Activated B cell treated with CpG ODN at 0.5 μM for 24 hours (primary cell): ENCODE measurements around the gene VARS1. TPM values are rescaled to one million over a fixed set of nuclear protein-coding genes. Genes with fewer than 3 reads are reported as not detected.
A peak's percentile ranks its signal among the peaks of the same experiment; 100 is the strongest.
"Not testable (repeated sequence)": the region's sequence is repeated elsewhere in the genome, so short reads cannot be mapped to it uniquely, and the experiment has no call there.

ENCODE experiments used
- ATAC-seq: fragments of 200-7000 bp; cut with Tn5 transposase; one replicate; pipeline ENCODE4 v1.10.0; 2021; ENCODE audit warnings: low read depth, mild to moderate bottlenecking, moderate library complexity
- CTCF ChIA-PET: fragments of 350-600 bp; sonication (Branson Sonifier 250); formaldehyde crosslinking; loops from one replicate; lab custom pipeline; 2021; ENCODE audit warnings: antibody characterized with exemption; lab: Charles Lee
- POLR2A ChIA-PET: fragments of 350-600 bp; sonication (Branson Sonifier 250); formaldehyde crosslinking; loops from one replicate; lab custom pipeline; 2021; ENCODE audit warnings: antibody characterized with exemption; lab: Charles Lee
- DNase-seq: peaks from one replicate; pipeline ENCODE4 v3.0.0; 2022
- H3K27ac Mint-ChIP-seq: one replicate; pipeline ENCODE4 v1.8.0; 2020; ENCODE audit warnings: mixed read lengths
- H3K27me3 Mint-ChIP-seq: one replicate; pipeline ENCODE4 v1.8.0; 2021; ENCODE audit warnings: mixed read lengths
- H3K36me3 Mint-ChIP-seq: one replicate; pipeline ENCODE4 v1.8.0; 2021; ENCODE audit warnings: low read depth, mixed read lengths
- H3K4me1 Mint-ChIP-seq: one replicate; pipeline ENCODE4 v1.8.0; 2021; ENCODE audit warnings: mixed read lengths
- H3K4me3 Mint-ChIP-seq: one replicate; pipeline ENCODE4 v1.8.0; 2020; ENCODE audit warnings: mild to moderate bottlenecking, mixed read lengths
- H3K9me3 Mint-ChIP-seq: one replicate; pipeline ENCODE4 v1.8.0; 2020; ENCODE audit warnings: mixed read lengths
- CTCF ChIP-seq: fragments of 200-600 bp; IDR thresholded peaks from one replicate; pipeline ENCODE4 v1.8.0; 2022; ENCODE audit warnings: antibody characterized with exemption, mild to moderate bottlenecking
- intact Hi-C: fragments of 100-400 bp; cut with micrococcal nuclease; formaldehyde crosslinking; loops from one replicate; pipeline ENCODE4 v1.15.1; 2024
- total RNA-seq: library from RNA; stranded (reverse); gene quantifications from 2 replicates; pipeline ENCODE4 v1.2.3, GENCODE V29; 2022

VARS1 gene
- total RNA-seq, result 136 and 140 TPM in 2 replicates

- intact Hi-C loops, result loop anchor here (1.0 to 2.0 kb wide), 11 partner anchors 11 to 249 kb away; partner anchors contain the start of genes ABHD16A, ATP6V1G2, BAG6 and DDAH2
- no peaks in the 10 kb centered on the region for H3K27me3 Mint-ChIP-seq
- no peak for TF ChIP-seq CTCF
- peaks cover 65% of the 10 kb centered on the region for H3K4me1 Mint-ChIP-seq
- ChIA-PET POLR2A (interaction anchor here (0.6 to 5.9 kb wide), 26 partner anchors 10 to 1049 kb away, joined by 3 to 103 read pairs (median 6); partner anchors contain the start of genes ABHD16A, BAG6, C6orf47 and CLIC1), CTCF (interaction anchor here (0.7 to 2.9 kb wide), 9 partner anchors 10 to 207 kb away, joined by 3 to 20 read pairs (median 5); partner anchors contain the start of genes CLIC1, DDAH2, HSPA1A and HSPA1L)
- peaks cover 36% of the 10 kb centered on the region for H3K36me3 Mint-ChIP-seq
- peak within 1 kb of the TSS; percentile 98 for H3K4me3 Mint-ChIP-seq
- H3K9me3 Mint-ChIP-seq, result no peaks in the 10 kb centered on the region
- peak within 1 kb of the TSS; percentile 98 for H3K27ac Mint-ChIP-seq
- ATAC-seq (peak; percentile 89), DNase-seq (peak; percentile 89)
Measured at GRCh38 chr6:31795616-31796298, at the start of gene VARS1. Gene VARS1, minus strand, starts transcription at chr6:31795752. Its CDS starts 535 bp downstream, at chr6:31795217.

GRCh38 chr6:31844507-31844906 is 49.0 kb upstream of the VARS1 start:
- Mint-ChIP-seq H3K27me3 (no peaks in the 10 kb centered on the region), H3K27ac (no peak overlapping the region), H3K36me3 (peaks cover 31% of the 10 kb centered on the region), H3K9me3 (no peaks in the 10 kb centered on the region), H3K4me3 (no peak overlapping the region), H3K4me1 (no peaks in the 10 kb centered on the region)
- POLR2A ChIA-PET, result interaction anchor here (0.6 to 1.5 kb wide), 4 partner anchors 9 to 77 kb away, joined by 3 to 7 read pairs (median 6); no protein-coding TSS in a partner anchor
- ATAC-seq (no peak), DNase-seq (no peak)
- intact Hi-C loops, result no loop called here
- CTCF ChIA-PET, result no interaction called here
- no peak for TF ChIP-seq CTCF

GRCh38 chr6:31842053-31842452 is 46.5 kb upstream of the VARS1 start:
- H3K27me3 Mint-ChIP-seq, result no peaks in the 10 kb centered on the region
- H3K4me3 Mint-ChIP-seq, result no peak overlapping the region
- H3K4me1 Mint-ChIP-seq, result peaks cover 20% of the 10 kb centered on the region
- no peak overlapping the region for H3K27ac Mint-ChIP-seq
- H3K9me3 Mint-ChIP-seq, result no peaks in the 10 kb centered on the region
- DNase-seq, result no peak
- intact Hi-C loops, result no loop called here
- POLR2A ChIA-PET, result interaction anchor here (1.2 to 1.4 kb wide), 2 partner anchors 114 to 203 kb away, joined by 3 read pairs; no protein-coding TSS in a partner anchor
- H3K36me3 Mint-ChIP-seq, result peaks cover 51% of the 10 kb centered on the region
- TF ChIP-seq CTCF, result no peak
- CTCF ChIA-PET, result no interaction called here
- no peak for ATAC-seq

GRCh38 chr6:31839779-31840126 is 44.2 kb upstream of the VARS1 start:
- H3K4me3 Mint-ChIP-seq, DNase-seq, H3K27ac Mint-ChIP-seq, H3K9me3 Mint-ChIP-seq, intact Hi-C loops, ATAC-seq, H3K27me3 Mint-ChIP-seq: not testable (repeated sequence)
- ChIA-PET CTCF (interaction anchor here (1.2 kb wide), 1 partner anchor 48 kb away, joined by 4 read pairs; no protein-coding TSS in a partner anchor), POLR2A (interaction anchor here (0.5 to 0.9 kb wide), 4 partner anchors 24 to 1424 kb away, joined by 3 to 5 read pairs (median 3); no protein-coding TSS in a partner anchor)
- peaks cover 64% of the 10 kb centered on the region for H3K36me3 Mint-ChIP-seq
- H3K4me1 Mint-ChIP-seq, result peaks cover 40% of the 10 kb centered on the region

GRCh38 chr6:31838968-31839367 is 43.4 kb upstream of the VARS1 start:
- no peak overlapping the region for H3K27ac Mint-ChIP-seq

GRCh38 chr6:31838114-31838553 is 42.6 kb upstream of the VARS1 start:
- intact Hi-C loops, DNase-seq, ATAC-seq, H3K27me3 Mint-ChIP-seq, CTCF ChIA-PET, H3K9me3 Mint-ChIP-seq: not testable (repeated sequence)
- Mint-ChIP-seq H3K27ac (peak overlapping the region; percentile 98), H3K4me1 (peaks cover 51% of the 10 kb centered on the region), H3K36me3 (peaks cover 66% of the 10 kb centered on the region), H3K4me3 (peak overlapping the region; percentile 99)
- POLR2A ChIA-PET, result interaction anchor here (1.1 to 9.9 kb wide), 7 partner anchors 11 to 173 kb away, joined by 3 to 133 read pairs (median 3); partner anchors contain the start of genes CSNK2B, GPANK1, HSPA1B and NEU1

More at GRCh38 chr6:31838968-31839367, 43.4 kb upstream of the VARS1 start:
- Mint-ChIP-seq H3K27me3 (no peaks in the 10 kb centered on the region), H3K36me3 (peaks cover 66% of the 10 kb centered on the region), H3K4me1 (peaks cover 47% of the 10 kb centered on the region), H3K4me3 (peak overlapping the region; percentile 11), H3K9me3 (no peaks in the 10 kb centered on the region)
- POLR2A ChIA-PET, result interaction anchor here (0.8 to 9.9 kb wide), 9 partner anchors 11 to 289 kb away, joined by 3 to 133 read pairs (median 3); partner anchors contain the start of genes CSNK2B, GPANK1, HSPA1A and HSPA1B
- TF ChIP-seq CTCF, result no peak
- intact Hi-C loops, result no loop called here
- DNase-seq (no peak), ATAC-seq (no peak)
- CTCF ChIA-PET, result interaction anchor here (1.2 kb wide), 1 partner anchor 49 kb away, joined by 4 read pairs; no protein-coding TSS in a partner anchor
